Measurements from ENCODE around the gene JMJD4. TPM values are rescaled to one million over a fixed set of nuclear protein-coding genes. Genes with fewer than 3 reads are reported as not detected.

Gene JMJD4
- total and polyA plus RNA-seq, 2 of the 4 experiments (the other 2 are of a cell fraction): 24.6 to 28.5 TPM

- in situ Hi-C loops (cut with MboI; ENCODE audit: low sequenced_read_pairs): no loop called here
These were observed 6.3 kb downstream of the JMJD4 start for GRCh38 chr1:227728892-227729143.

More at GRCh38 chr1:227728892-227729143, 6.3 kb downstream of the JMJD4 start:
- peak overlapping the region; percentile 93 for H2AK9ac ChIP-seq (replicated peaks; ENCODE audit: low read depth, low read length, poor library complexity)
- H2BK15ac ChIP-seq (ENCODE audit: low read depth, low read length): no peak overlapping the region
- ChIA-PET CTCF (no interaction called here), POLR2A (ENCODE audit: unreplicated experiment) (interaction anchor here (0.6 kb wide), 1 partner anchor 1951 kb away, joined by 3 read pairs; the partner anchor contains the start of gene SRP9)
- peak overlapping the region; percentile 71 for H3K4ac ChIP-seq (ENCODE audit: low read depth, low read length)
- H3K4me3 ChIP-seq (ENCODE audit: insufficient read depth, low read depth, low read length): peak overlapping the region; percentile 60
- H3K9me1 ChIP-seq (ENCODE audit: insufficient read depth, low read length): no peaks in the 10 kb centered on the region; the same call in 1 of the 2 replicates
- H2AFZ ChIP-seq (replicated peaks; ENCODE audit: low read length, poor library complexity): peak overlapping the region; percentile 96
- H4K8ac ChIP-seq (ENCODE audit: low read depth in 2 of 2, low read length in 2 of 2): peak overlapping the region; percentile 26 to 77; a peak in 1 of 4 replicates
- intact Hi-C loops (cut with micrococcal nuclease): loop anchor here (5.0 kb wide), 1 partner anchor 167 kb away; the partner anchor contains the start of gene ZNF678
- H2BK5ac ChIP-seq (ENCODE audit: low read depth, low read length, poor library complexity, severe bottlenecking): no peak overlapping the region
- peak overlapping the region; percentile 50 for H3K9ac ChIP-seq (ENCODE audit: low read depth, low read length)
- no peaks in the 10 kb centered on the region for H3K9me3 ChIP-seq (ENCODE audit: control insufficient read depth, insufficient read depth, low read length)
- H4K91ac ChIP-seq (ENCODE audit: insufficient read depth, low read depth, low read length): peak overlapping the region; percentile 11; the same call in 1 of the 2 replicates
- TF ChIP-seq BHLHE40 (IDR thresholded peaks at IDR 0.05; ENCODE audit: low read depth, low read length) (no peak), CEBPB (IDR thresholded peaks at IDR 0.05; ENCODE audit: low read depth, low read length) (no peak), CHD1 (IDR thresholded peaks at IDR 0.05; ENCODE audit: low read depth, low read length) (no peak), SMC3 (IDR thresholded peaks at IDR 0.05; ENCODE audit: low read depth, low read length) (no peak), FOS (IDR thresholded peaks at IDR 0.05; ENCODE audit: low read depth, low read length) (no peak), ELK1 (IDR thresholded peaks at IDR 0.05; ENCODE audit: borderline replicate concordance, low read depth, low read length) (no peak), MAFK (IDR thresholded peaks at IDR 0.05; ENCODE audit: low read depth, low read length) (no peak), RFX5 (IDR thresholded peaks at IDR 0.05; ENCODE audit: low read depth, low read length) (no peak), POLR2A (IDR thresholded peaks at IDR 0.05; ENCODE audit: low read depth, low read length) (no peak), USF2 (IDR thresholded peaks at IDR 0.05; ENCODE audit: low read depth, low read length) (no peak), MAZ (IDR thresholded peaks at IDR 0.05; ENCODE audit: borderline replicate concordance, low read depth, low read length) (no peak), RCOR1 (IDR thresholded peaks at IDR 0.05; ENCODE audit: insufficient replicate concordance, low read length) (no peak), NFE2L2 (IDR thresholded peaks at IDR 0.05; ENCODE audit: low read depth, low read length) (no peak), RAD21 (IDR thresholded peaks at IDR 0.05; ENCODE audit: low read length) (no peak), CTCF (conservative IDR thresholded peaks at IDR 0.05; ENCODE audit: low read depth, low read length) (no peak), MXI1 (IDR thresholded peaks at IDR 0.05; ENCODE audit: borderline replicate concordance, low read depth, low read length) (no peak)
- ATAC-seq (ENCODE audit: low read depth) (peak; percentile 21), DNase-seq (no peak)
- H3K14ac ChIP-seq (replicated peaks; ENCODE audit: low read depth, low read length): peak overlapping the region; percentile 70; the same call in 1 of the 2 replicates
- H2BK20ac ChIP-seq (ENCODE audit: low read depth, low read length): no peak overlapping the region
- dilution Hi-C loops (cut with HindIII; ENCODE audit: low sequenced_read_pairs, unreplicated experiment): no loop called here
- peak overlapping the region; percentile 100 for H3K4me2 ChIP-seq (ENCODE audit: low read depth, low read length)
- BruUV-seq (replicated peaks): no TSS peak
- H4K20me1 ChIP-seq (ENCODE audit: insufficient read depth, low read length): peaks cover 18% of the 10 kb centered on the region
- H3K36me3 ChIP-seq (ENCODE audit: control insufficient read depth, insufficient read depth, low read length): peaks cover 16% of the 10 kb centered on the region; the same call in 1 of the 2 replicates
- WGBS, 2 experiments (ENCODE audit: extremely low coverage in 2 of 2, insufficient read length in 1 of 2): 0% methylated on average over 8 of the region's 11 CpGs; no CpG with 5 or more reads in 1 of the 2 experiments
- no peak overlapping the region for H3K56ac ChIP-seq (ENCODE audit: extremely low read depth, insufficient read depth, low read length)
- peak overlapping the region; percentile 47; the same call in 1 of the 2 replicates for H3K23ac ChIP-seq (ENCODE audit: low read depth, low read length)
- peak overlapping the region; percentile 16; the same call in 1 of the 2 replicates for H3K27ac ChIP-seq (ENCODE audit: insufficient read depth, low read length)
- no peaks in the 10 kb centered on the region for H3K27me3 ChIP-seq (ENCODE audit: control insufficient read depth, insufficient read depth, low read length)
- no peak overlapping the region for H2BK120ac ChIP-seq (ENCODE audit: low read depth, low read length)
- no peak overlapping the region for H2AK5ac ChIP-seq (ENCODE audit: low read depth, low read length)
- H3K79me1 ChIP-seq (ENCODE audit: low read depth in 1 of 2, low read length in 2 of 2): peaks cover 2 to 12% of the 10 kb centered on the region in 2 experiments; a peak in 2 of 4 replicates
- H4K5ac ChIP-seq (ENCODE audit: low read depth, low read length): no peak overlapping the region
- peak overlapping the region; percentile 40; the same call in 1 of the 2 replicates for H3K18ac ChIP-seq (ENCODE audit: low read depth, low read length)
- peaks cover 2% of the 10 kb centered on the region for H3K4me1 ChIP-seq (ENCODE audit: control insufficient read depth, insufficient read depth, low read length)
